GM18502 (cell line): ENCODE data around the gene DRG2.

Experiments
- ATAC-seq: cut with Tn5 transposase; IDR thresholded peaks from one replicate; pipeline ENCODE4 v1.9.1; 2021; ENCODE audit warnings: mild to moderate bottlenecking; ENCODE audit not compliant: unreplicated experiment, poor library complexity

Gene DRG2

DNA sequence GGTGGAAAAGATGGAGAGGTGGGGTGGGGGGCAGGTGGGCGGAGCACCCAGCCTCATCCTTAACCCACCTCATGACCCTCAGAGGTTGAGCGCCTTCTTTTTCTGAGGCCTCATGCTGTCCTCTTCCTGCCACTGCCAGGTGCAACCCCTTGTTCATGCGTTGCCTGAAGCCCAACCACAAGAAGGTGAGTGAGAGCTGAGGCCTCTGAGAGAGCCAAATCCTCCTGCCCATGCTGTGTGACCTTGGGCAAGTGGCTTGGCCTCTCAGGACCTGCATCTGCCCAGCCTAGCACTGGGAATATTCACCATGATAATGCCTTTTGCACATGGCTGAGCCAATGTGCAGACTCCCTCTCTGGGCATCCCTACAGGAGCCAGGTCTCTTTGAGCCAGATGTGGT is 52.9 kb downstream of the DRG2 start:
- no peak for ATAC-seq

GRCh38 chr17:18141210-18141803 is 53.6 kb downstream of the DRG2 start:
- ATAC-seq = no peak

- no peak for ATAC-seq
Observed at GRCh38 chr17:18142417-18142816, 54.7 kb downstream of the DRG2 start.

GRCh38 chr17:18143044-18143936 is 55.5 kb downstream of the DRG2 start:
- ATAC-seq = no peak

DNA sequence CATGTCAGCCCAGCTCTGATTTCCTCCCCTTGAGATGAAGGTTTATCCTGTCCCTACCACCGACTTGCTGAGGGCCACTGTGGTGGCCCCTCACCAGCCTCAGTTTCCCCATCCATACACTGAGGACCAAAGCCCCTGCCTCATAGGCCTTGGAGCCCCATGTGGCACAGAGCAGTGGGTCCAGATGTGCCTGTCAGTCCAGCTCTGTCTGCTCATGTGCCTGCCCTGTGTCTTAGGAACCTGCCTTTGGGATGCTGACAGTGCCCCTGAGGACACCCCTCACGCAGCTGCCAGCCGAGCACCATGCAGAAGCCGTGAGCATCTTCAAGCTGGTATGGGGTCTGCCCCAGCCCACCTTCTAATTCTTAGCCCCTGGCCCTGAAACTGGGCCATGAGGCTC is 56.5 kb downstream of the DRG2 start:
- no peak for ATAC-seq

- ATAC-seq = no peak
Observed at GRCh38 chr17:18144855-18145254, 57.1 kb downstream of the DRG2 start.

- no peak for ATAC-seq
Observed at GRCh38 chr17:18145811-18146210, 58.1 kb downstream of the DRG2 start.

- no peak for ATAC-seq
Observed at GRCh38 chr17:18146259-18146658, 58.5 kb downstream of the DRG2 start.

DNA sequence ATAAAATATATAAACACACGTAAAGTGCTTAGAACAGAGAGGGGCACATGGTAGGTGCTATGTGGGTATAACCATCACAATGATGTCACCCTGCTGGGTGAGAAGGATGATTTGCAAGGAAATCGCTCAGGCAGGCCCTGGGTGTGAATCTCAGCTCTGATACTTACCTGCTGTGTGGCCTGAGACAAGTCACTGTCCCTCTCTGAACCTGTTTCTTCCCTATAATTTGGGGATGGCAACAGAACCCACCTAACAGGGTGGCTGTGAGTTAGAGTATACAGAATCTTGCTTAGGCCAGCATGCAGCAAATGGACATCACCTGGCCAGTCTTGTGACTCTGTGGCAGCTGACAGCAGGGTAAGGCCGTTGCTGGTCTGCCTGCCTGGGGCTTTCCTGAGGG is 59.2 kb downstream of the DRG2 start:
- no peak for ATAC-seq

- ATAC-seq = no peak
Observed at GRCh38 chr17:18148586-18148985, 60.8 kb downstream of the DRG2 start.

- no peak for ATAC-seq
Observed at GRCh38 chr17:18151290-18151689, 63.5 kb downstream of the DRG2 start.

DNA sequence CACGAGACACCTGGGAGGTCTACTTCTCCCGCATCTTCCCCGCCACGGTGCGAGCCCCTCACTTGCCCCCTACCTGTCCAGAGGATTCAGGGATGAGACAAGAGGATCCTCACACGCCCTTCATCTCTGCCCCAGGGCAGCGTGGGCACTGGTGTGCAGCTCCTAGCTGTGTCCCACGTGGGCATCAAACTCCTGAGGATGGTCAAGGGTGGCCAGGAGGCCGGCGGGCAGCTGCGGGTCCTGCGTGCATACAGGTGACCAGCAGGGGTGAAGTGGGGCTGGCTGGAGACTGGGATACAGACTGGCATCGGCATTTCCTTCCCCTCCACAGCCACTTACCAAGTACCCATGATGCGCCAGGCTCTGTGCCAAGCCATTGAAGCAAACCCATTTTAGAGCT is 67.4 kb downstream of the DRG2 start:
- no peak for ATAC-seq

DNA sequence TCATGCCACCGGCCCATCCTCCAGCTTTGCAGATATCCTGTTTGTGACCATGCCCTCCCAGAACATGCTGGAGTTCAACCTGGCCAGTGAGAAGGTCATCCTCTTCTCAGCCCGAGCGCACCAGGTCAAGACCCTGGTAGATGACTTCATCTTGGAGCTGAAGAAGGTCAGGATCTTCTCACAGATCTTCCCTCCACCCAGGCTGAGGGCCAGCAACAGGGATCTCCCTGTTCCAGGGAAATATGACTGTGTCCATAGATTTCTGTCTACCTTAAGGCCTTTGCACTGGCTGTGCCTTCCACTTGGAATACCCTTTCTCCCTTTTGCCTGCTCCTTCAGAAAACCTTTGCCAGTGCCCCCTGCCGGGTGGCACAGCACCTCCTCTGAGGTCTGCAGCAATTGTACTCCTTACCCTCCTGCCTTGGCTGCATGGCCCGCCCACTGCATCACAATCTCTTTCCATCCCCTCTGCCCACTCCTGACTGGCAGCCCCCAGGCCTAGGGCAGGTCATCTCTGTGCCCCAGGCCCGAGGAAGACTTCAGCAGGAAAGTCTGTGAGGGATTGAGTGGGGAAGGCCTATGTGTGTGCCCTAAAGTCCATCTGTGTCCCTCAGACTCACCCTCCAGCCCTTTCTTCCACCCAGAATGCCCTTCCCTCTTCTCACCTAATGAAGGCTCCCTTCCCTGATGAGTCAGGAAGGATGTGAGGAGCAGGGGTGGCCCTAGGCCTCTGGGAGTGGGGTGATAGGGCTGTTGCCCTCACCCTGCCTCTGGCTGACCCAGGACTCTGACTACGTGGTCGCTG is 68.6 kb downstream of the DRG2 start:
- no peak for ATAC-seq

DNA sequence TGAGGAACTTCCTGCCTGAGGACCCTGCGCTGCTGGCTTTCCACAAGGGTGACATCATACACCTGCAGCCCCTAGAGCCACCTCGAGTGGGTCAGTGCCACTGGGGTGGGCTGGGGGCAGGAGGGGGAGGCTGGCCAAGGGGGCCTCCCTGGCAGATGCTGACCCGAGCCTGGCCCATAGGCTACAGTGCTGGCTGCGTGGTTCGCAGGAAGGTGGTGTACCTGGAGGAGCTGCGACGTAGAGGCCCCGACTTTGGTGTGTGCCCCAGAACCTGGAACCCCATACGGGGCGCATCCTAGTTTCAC is 69.2 kb downstream of the DRG2 start:
- ATAC-seq = no peak
